HCT116 (cell line): ENCODE measurements around the gene WWP2.

Source experiments
- CTCF ChIP-seq, 3 experiments: fragments of 200-600 bp in 1 of 3; sonication (generic) in 1 of 3; IDR thresholded peaks in 2 of 3; conservative IDR thresholded peaks in 1 of 3; 2 replicates each; pipeline ENCODE4 v1.5.1; 2012 to 2017; ENCODE audit warnings: low read depth in 2 of 3, low read length in 2 of 3, antibody characterized with exemption in 1 of 3, borderline replicate concordance in 1 of 3, control low read depth in 1 of 3, mild to moderate bottlenecking in 1 of 3, mixed read lengths in 1 of 3, mixed run types in 1 of 3, moderate library complexity in 1 of 3; ENCODE audit not compliant: insufficient read depth in 1 of 3
- EZH2 ChIP-seq: fragments of 200-600 bp; sonication (generic); IDR thresholded peaks from 2 replicates; pipeline ENCODE4 v1.6.1; 2017; ENCODE audit warnings: antibody characterized with exemption, mixed run types
- EZH2phosphoT487 ChIP-seq: fragments of 200-600 bp; IDR thresholded peaks from 2 replicates; pipeline ENCODE4 v1.6.1; 2018; ENCODE audit warnings: antibody characterized with exemption, borderline replicate concordance
- MAX ChIP-seq: IDR thresholded peaks from 2 replicates; pipeline ENCODE4 v1.6.1; 2012
- POLR2A ChIP-seq: IDR thresholded peaks from 2 replicates; pipeline ENCODE4 v1.7.0; 2011; ENCODE audit warnings: borderline replicate concordance; ENCODE audit not compliant: insufficient read depth, insufficient read length; ENCODE audit errors: extremely low read depth
- POLR2AphosphoS5 ChIP-seq: IDR thresholded peaks from 2 replicates; pipeline ENCODE4 v1.6.1; 2011; ENCODE audit warnings: mild to moderate bottlenecking, low read depth, low read length, moderate library complexity
- REST ChIP-seq: IDR thresholded peaks from 2 replicates; pipeline ENCODE4 v1.6.1; 2012; ENCODE audit warnings: low read depth
- ZBTB33 ChIP-seq: IDR thresholded peaks from 2 replicates; pipeline ENCODE4 v1.6.1; 2011; ENCODE audit warnings: mild to moderate bottlenecking, low read length, moderate library complexity; ENCODE audit not compliant: insufficient replicate concordance; ENCODE audit errors: extremely low read depth

- TF ChIP-seq CTCF (IDR thresholded peaks at IDR 0.05 in 2 of 3, conservative IDR thresholded peaks at IDR 0.05 in 1 of 3; ENCODE audit: borderline replicate concordance in 1 of 3, insufficient read depth in 1 of 3, low read depth in 2 of 3, low read length in 2 of 3), result no peak
- no peak for TF ChIP-seq POLR2AphosphoS5
- TF ChIP-seq POLR2A, result no peak
- TF ChIP-seq EZH2phosphoT487, result no peak
- TF ChIP-seq REST, result no peak
- TF ChIP-seq MAX, result no peak
- no peak for TF ChIP-seq EZH2
- no peak for TF ChIP-seq ZBTB33
These were observed 101.5 kb downstream of the WWP2 start for GRCh38 chr16:69863401-69864281.
